Neural cell (in vitro differentiated cells): ENCODE measurements around the gene COL16A1. TPM values are rescaled to one million over a fixed set of nuclear protein-coding genes. Genes with fewer than 3 reads are reported as not detected.

Source experiments
- H2AFZ ChIP-seq: fragments of 200-600, 300-800 bp; sonication (generic), shearing (Covaris generic); 2 replicates; pipeline ENCODE4 v1.6.0; 2014; ENCODE audit warnings: low read depth, mild to moderate bottlenecking, antibody characterized with exemption, low read length, moderate library complexity
- H3F3A ChIP-seq: fragments of 200-600 bp; shearing (Covaris generic); 2 replicates; pipeline ENCODE4 v1.6.1; 2016; ENCODE audit warnings: mild to moderate bottlenecking, moderate library complexity, mixed read lengths, antibody characterized with exemption, low read length; ENCODE audit not compliant: insufficient read depth, poor library complexity, severe bottlenecking
- H3K27ac ChIP-seq: fragments of 200-600, 300-800 bp; sonication (generic), shearing (Covaris generic); 2 replicates; pipeline ENCODE4 v1.5.1; 2014; ENCODE audit warnings: mild to moderate bottlenecking, low read length, moderate library complexity
- H3K27me3 ChIP-seq: fragments of 300-800, 200-600 bp; sonication (generic), shearing (Covaris generic); 2 replicates; pipeline ENCODE4 v1.6.0; 2014; ENCODE audit warnings: mild to moderate bottlenecking, low read depth, low read length, moderate library complexity; ENCODE audit not compliant: insufficient read depth
- H3K36me3 ChIP-seq: fragments of 300-800, 200-600 bp; sonication (generic), shearing (Covaris generic); 2 replicates; pipeline ENCODE4 v1.5.1; 2014; ENCODE audit warnings: mild to moderate bottlenecking, antibody characterized with exemption, low read length, moderate library complexity; ENCODE audit not compliant: insufficient read depth
- H3K4me2 ChIP-seq: fragments of 300-800, 200-600 bp; sonication (generic), shearing (Covaris generic); 2 replicates; pipeline ENCODE4 v1.6.0; 2014; ENCODE audit warnings: mild to moderate bottlenecking, low read length
- H3K4me3 ChIP-seq: fragments of 300-800, 200-600 bp; sonication (generic), shearing (Covaris generic); 2 replicates; pipeline ENCODE4 v1.5.1; 2014; ENCODE audit warnings: mild to moderate bottlenecking, low read length, moderate library complexity
- H3K79me2 ChIP-seq: fragments of 200-600 bp; shearing (Covaris generic); replicated peaks from 2 replicates; pipeline ENCODE4 v1.6.0; 2014; ENCODE audit warnings: mild to moderate bottlenecking, low read length, moderate library complexity; ENCODE audit not compliant: insufficient read depth
- H3K9ac ChIP-seq: fragments of 300-800, 200-600 bp; sonication (generic), shearing (Covaris generic); 2 replicates; pipeline ENCODE4 v1.6.1; 2016; ENCODE audit warnings: mild to moderate bottlenecking, low read length, mixed read lengths
- H3K9me2 ChIP-seq: fragments of 200-600 bp; shearing (Covaris generic); 2 replicates; pipeline ENCODE4 v1.6.1; 2016; ENCODE audit warnings: mild to moderate bottlenecking, low read length, mixed read lengths; ENCODE audit not compliant: insufficient read depth
- H3K9me3 ChIP-seq: fragments of 200-600, 300-800 bp; sonication (generic), shearing (Covaris generic); 2 replicates; pipeline ENCODE4 v1.6.1; 2016; ENCODE audit warnings: mild to moderate bottlenecking, mixed run types, low read length, moderate library complexity, mixed read lengths
- H4K20me1 ChIP-seq: fragments of 200-600 bp; shearing (Covaris generic); 2 replicates; pipeline ENCODE4 v1.6.1; 2016; ENCODE audit warnings: mild to moderate bottlenecking, mixed run types; ENCODE audit not compliant: insufficient read depth
- EP300 ChIP-seq: fragments of 450-650 bp; conservative IDR thresholded peaks from 2 replicates; pipeline ENCODE4 v1.6.1; 2014; ENCODE audit warnings: antibody characterized with exemption, mild to moderate bottlenecking, moderate library complexity; ENCODE audit not compliant: poor library complexity, severe bottlenecking
- EZH2 ChIP-seq: fragments of 200-600, 300-800 bp; shearing (Covaris generic), sonication (generic); IDR thresholded peaks from 2 replicates; pipeline ENCODE4 v1.6.1; 2014; ENCODE audit warnings: antibody characterized with exemption, low read length, borderline replicate concordance, mild to moderate bottlenecking; ENCODE audit not compliant: insufficient read depth, poor library complexity, severe bottlenecking
- MXI1 ChIP-seq: fragments of 450-650 bp; conservative IDR thresholded peaks from 2 replicates; pipeline ENCODE4 v1.6.1; 2014; ENCODE audit warnings: antibody characterized with exemption, mild to moderate bottlenecking; ENCODE audit not compliant: poor library complexity, severe bottlenecking
- POLR2AphosphoS5 ChIP-seq: IDR thresholded peaks from 2 replicates; pipeline ENCODE4 v1.6.1; 2012
- RAD21 ChIP-seq: fragments of 450-650 bp; conservative IDR thresholded peaks from 2 replicates; pipeline ENCODE4 v1.6.1; 2014; ENCODE audit warnings: antibody characterized with exemption, mild to moderate bottlenecking, moderate library complexity
- REST ChIP-seq: IDR thresholded peaks from 2 replicates; pipeline ENCODE4 v1.6.1; 2012; ENCODE audit warnings: borderline replicate concordance
- SMC3 ChIP-seq: fragments of 450-650 bp; conservative IDR thresholded peaks from 2 replicates; pipeline ENCODE4 v1.6.1; 2014; ENCODE audit warnings: antibody characterized with exemption, mild to moderate bottlenecking, moderate library complexity; ENCODE audit not compliant: poor library complexity
- TAF1 ChIP-seq: IDR thresholded peaks from 2 replicates; pipeline ENCODE4 v1.6.1; 2012; ENCODE audit warnings: low read depth
- polyA minus RNA-seq: library from RNA; depleted of rRNA, polyadenylated mRNA; stranded (reverse); fragments of >200 nt; gene quantifications from 2 replicates; pipeline ENCODE4 v1.2.3, GENCODE V29; 2014
- polyA plus RNA-seq: library from polyadenylated mRNA; depleted of rRNA; stranded (reverse); fragments of >200 nt; gene quantifications from 2 replicates; pipeline ENCODE4 v1.2.3, GENCODE V29; 2014
- TF ChIP-seq, protein P1 (sequence below): fragments of 450-650 bp; IDR thresholded peaks from 2 replicates; pipeline ENCODE4 v1.5.1; 2014; ENCODE audit warnings: antibody characterized with exemption, mild to moderate bottlenecking, moderate library complexity; ENCODE audit not compliant: poor library complexity, severe bottlenecking

The COL16A1 gene
- polyA plus RNA-seq (3.4 and 4.4 TPM in 2 replicates), polyA minus RNA-seq (1.5 and 2.1 TPM in 2 replicates)

DNA sequence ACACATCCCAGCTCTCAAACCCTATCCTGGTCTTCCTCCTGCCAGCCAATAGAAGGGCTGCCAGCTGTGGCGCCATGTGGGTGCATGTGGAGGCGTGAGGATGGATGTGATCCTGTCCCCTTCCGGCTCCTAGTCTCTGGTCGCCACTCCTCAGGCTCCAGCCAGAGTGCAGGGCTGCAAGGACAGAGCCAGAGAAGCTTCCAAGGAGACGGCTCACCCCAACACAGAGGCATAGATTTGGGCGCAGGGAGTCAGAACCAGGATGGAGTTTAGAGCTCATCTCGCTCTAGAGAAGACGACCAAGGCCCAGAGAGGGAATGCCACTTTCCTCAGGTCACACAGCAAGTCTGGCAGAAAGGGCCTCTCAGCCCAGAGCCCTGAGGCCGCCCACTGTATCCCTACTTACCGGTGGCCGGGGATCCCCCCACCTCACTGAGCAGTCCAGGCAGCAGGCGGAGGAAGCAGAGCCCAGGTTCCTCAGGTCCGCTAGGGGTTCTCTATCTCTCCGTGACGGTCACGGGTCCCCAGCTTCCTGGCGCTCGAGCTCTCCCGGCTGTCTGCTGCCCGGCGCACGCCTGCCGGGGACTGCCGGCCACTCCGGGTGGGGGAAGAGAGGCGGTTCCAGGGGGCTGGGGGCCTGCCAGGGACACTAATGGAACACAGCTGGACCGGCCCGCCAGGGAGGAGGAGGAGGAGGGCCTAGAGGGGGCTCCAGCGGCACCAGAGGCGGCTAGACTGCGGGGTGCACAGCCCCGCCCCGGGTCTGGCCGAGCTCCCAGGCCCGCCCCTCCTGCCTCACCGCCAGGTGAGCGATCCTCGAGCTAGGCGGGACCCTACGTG is at the start of gene COL16A1:
Gene COL16A1, minus strand, starts transcription at position 587 of the 840 bp plus-strand sequence. CDS start 1,824 bp downstream, outside the sequence.
- Histone ChIP-seq H4K20me1 (no peaks in the 10 kb centered on the region), H2AFZ (no peak within 1 kb of the TSS), H3K9me3 (no peaks in the 10 kb centered on the region), H3K79me2 (no peaks in the 10 kb centered on the region), H3K4me2 (no peak within 1 kb of the TSS), H3K9me2 (no peaks in the 10 kb centered on the region), H3K27me3 (peaks cover 13% of the 10 kb centered on the region), H3F3A (no peaks in the 10 kb centered on the region), H3K4me3 (no peak within 1 kb of the TSS), H3K9ac (no peak within 1 kb of the TSS), H3K27ac (no peak within 1 kb of the TSS), H3K36me3 (no peaks in the 10 kb centered on the region)
- TF ChIP-seq EZH2 = no peak
- TF ChIP-seq SMC3 = no peak
- TF ChIP-seq, protein P1, sequence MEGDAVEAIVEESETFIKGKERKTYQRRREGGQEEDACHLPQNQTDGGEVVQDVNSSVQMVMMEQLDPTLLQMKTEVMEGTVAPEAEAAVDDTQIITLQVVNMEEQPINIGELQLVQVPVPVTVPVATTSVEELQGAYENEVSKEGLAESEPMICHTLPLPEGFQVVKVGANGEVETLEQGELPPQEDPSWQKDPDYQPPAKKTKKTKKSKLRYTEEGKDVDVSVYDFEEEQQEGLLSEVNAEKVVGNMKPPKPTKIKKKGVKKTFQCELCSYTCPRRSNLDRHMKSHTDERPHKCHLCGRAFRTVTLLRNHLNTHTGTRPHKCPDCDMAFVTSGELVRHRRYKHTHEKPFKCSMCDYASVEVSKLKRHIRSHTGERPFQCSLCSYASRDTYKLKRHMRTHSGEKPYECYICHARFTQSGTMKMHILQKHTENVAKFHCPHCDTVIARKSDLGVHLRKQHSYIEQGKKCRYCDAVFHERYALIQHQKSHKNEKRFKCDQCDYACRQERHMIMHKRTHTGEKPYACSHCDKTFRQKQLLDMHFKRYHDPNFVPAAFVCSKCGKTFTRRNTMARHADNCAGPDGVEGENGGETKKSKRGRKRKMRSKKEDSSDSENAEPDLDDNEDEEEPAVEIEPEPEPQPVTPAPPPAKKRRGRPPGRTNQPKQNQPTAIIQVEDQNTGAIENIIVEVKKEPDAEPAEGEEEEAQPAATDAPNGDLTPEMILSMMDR = no peak
- TF ChIP-seq REST = no peak
- TF ChIP-seq POLR2AphosphoS5 = no peak
- no peak for TF ChIP-seq TAF1
- no peak for TF ChIP-seq EP300
- TF ChIP-seq RAD21 = no peak
- TF ChIP-seq MXI1 = no peak

DNA sequence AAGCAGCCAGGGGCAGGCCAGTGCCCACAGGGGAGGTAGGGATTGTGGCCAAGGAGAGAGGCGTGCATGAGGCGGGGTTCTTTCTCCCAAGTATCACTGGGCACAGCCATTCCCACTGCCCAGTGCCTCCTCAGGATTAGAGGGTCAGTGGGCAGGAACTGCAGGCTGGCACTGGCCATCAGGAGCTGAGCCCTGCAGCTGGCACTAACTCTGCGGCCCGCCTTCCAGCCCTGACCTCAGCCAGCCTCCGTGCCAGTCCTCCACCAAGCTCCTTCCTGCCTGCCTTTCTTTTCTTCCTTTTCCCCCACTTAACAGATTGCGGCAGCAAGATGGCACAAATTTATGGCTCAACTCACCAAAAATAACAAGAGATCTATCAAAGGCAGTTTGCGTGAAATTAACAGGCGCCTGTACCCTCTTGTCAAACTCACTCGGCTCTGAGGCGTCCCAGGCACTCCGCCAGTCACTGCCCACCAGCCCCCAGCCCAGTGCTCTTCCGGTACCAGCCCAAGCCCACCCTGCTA is 49.2 kb upstream of the COL16A1 start:
- Histone ChIP-seq H3K27ac (no peak overlapping the region), H3F3A (no peaks in the 10 kb centered on the region), H3K4me2 (no peak overlapping the region), H2AFZ (no peak overlapping the region), H3K36me3 (no peaks in the 10 kb centered on the region), H3K9ac (no peak overlapping the region), H3K9me3 (no peaks in the 10 kb centered on the region), H3K27me3 (no peaks in the 10 kb centered on the region), H3K9me2 (no peaks in the 10 kb centered on the region), H3K79me2 (no peaks in the 10 kb centered on the region), H3K4me3 (no peak overlapping the region), H4K20me1 (no peaks in the 10 kb centered on the region)
- TF ChIP-seq TAF1 (no peak), SMC3 (no peak), EP300 (no peak), REST (no peak), MXI1 (no peak), RAD21 (no peak), EZH2 (no peak), POLR2AphosphoS5 (no peak)
- TF ChIP-seq, protein P1 = no peak
